NCI-H2227 treated with DMSO at 0.1 percent for 48 hours (cell line): ENCODE measurements around the gene COL25A1.

ENCODE experiments used
- DNase-seq: peaks from one replicate; lab custom pipeline; 2025; lab: John Stamatoyannopoulos, UW

The COL25A1 gene

DNA sequence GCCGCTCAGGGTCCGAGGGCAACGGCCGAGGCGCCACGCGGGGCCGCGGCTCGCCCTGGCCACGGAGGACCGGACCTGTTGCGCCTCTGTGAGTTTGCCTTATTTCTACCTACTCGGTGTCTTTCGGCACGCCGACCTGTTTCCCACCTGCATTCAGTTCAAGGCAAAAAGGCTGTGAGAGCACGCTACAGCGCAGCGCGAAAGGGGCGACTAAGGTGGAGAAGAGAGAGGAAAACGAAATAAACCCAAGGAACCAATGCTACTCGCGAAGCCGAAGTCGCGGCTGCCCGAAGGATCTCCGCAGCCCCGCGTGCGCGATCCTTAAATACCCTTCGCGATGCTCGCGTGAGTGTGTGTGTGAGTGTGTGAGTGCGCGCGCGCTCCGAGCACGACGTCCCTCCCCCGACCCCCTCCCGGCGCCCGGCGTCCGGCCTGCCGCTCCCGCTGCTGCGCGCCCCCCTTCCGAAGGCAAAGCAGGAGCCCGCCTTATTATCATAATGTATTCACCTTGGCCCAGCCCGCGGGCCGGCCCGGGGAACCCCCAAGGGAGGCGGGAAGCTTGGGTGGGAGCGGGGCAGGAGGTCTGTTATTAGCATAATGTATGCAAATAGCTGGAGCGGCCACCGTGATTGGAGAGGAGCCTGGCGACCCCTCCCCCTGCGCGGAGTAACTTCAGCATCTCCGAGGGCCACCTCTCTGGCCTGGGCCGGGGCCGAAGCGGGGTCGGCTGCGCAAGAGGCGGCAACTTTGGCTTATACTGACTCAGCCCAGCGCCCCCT lies at the start of gene COL25A1:
COL25A1 (minus strand) TSS at position 298 of the 779 bp plus-strand sequence.
- peak; percentile 74 for DNase-seq

DNA sequence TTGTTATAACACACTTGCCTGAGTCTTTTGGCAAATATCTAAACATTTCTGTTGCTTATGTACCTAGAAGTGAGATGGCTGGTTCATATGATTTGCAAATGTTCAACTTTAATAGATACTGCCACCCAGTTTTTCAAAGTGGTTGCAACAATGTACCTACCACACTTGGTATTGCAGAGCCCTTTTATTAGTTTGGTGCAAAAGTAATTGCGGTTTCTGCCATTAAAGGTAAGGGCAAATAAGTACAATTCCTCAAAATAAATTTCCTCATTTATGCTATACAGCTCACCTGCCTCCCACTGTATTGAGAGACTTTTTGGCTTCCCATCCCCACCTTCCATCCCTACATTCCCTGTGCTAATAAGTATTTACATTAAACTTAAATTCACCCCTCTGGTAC lies 47.7 kb upstream of the COL25A1 start:
- no peak for DNase-seq

GRCh38 chr4:109334129-109335105 lies 32.0 kb upstream of the COL25A1 start:
- DNase-seq, result no peak

GRCh38 chr4:109332926-109333464 lies 30.5 kb upstream of the COL25A1 start:
- no peak for DNase-seq

DNA sequence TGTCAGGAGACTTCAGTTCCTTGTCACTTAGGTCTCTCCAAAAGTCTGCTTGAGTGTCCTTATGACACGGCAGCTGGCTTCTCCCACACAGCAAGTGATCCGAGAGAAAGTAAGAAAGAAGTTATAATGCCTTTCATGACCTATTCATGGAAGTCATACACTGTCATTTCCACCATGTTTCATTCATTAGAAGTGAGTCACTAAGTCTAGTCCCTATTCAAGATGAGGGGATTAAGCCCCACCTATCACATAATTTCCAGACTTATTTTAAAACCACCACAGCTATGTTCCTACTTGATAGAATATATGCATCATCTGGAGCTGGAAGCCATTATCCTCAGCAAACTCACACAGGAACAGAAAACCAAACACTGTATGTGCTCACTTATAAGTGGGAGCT lies 25.2 kb upstream of the COL25A1 start:
- DNase-seq, result no peak

GRCh38 chr4:109325698-109326097 lies 23.2 kb upstream of the COL25A1 start:
- DNase-seq, result no peak

GRCh38 chr4:109323348-109323747 lies 20.9 kb upstream of the COL25A1 start:
- DNase-seq, result no peak

GRCh38 chr4:109321232-109321631 lies 18.8 kb upstream of the COL25A1 start:
- DNase-seq, result no peak

DNA sequence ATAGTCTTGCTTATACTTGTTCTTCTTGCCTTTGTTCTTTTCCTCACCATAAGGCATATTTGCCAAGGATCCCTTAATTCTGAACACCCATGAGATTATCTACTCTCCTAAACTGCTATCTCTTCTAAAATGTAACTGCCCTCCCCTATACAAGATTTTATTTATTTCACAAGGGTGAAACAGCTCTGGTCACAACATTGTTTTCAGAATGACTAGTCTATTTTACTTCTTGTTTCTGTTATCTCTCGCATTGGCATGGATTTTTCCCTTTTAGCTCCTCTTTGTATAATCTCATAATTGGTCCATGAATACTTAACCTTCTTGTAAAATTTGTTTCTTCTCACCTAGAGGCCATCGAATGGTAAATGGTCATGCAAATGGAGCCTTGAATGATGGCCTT lies 17.2 kb upstream of the COL25A1 start:
- no peak for DNase-seq

GRCh38 chr4:109319156-109319555 lies 16.7 kb upstream of the COL25A1 start:
- DNase-seq, result no peak

- no peak for DNase-seq
Observed at GRCh38 chr4:109315818-109316217, 13.4 kb upstream of the COL25A1 start.

- no peak for DNase-seq
Observed at GRCh38 chr4:109315341-109315740, 12.9 kb upstream of the COL25A1 start.

DNA sequence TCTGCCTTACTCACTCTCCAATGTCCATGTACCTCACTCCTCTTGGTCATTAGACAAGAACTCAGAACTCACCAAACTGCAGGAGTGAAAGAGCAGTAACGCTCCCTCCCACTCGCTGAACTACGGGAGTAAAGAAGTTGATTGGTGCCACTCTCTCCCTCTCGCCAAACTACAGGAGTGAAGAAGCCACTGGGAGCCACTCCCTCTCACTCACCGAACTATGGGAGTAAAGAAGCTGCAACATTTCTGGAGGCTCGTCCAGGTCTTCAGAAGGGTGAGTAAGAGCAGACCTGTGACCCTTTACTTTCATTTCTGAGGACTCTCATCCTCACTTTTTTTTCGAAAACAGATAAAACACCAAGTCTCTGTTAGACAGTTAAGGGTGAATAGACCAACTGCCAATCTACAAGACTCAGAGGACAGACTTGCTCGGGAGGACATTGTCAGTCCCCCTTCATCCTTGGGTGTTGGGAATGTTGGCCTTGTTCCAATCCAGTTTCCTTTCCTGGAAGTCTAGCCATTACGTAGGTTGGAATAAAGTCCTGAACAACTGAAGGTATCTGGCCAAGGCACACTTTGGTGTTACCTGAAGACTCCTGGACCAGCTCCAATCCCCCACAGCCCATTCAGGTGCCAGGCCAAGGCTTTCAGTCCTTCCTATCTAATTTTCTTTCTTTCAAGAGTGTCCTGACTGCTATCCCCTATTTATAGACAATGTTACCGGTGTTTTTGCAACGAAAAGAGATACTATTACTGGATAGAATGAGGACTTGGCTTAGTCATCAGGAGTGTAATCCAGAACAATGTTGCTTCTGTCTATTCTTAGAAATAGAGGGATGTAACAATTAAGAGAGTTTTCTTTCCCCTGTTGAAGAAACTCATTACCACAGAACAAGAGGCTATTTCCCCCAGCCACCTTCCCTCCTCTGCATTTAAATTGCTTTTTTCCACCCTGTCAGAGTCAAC lies 11.0 kb upstream of the COL25A1 start:
- no peak for DNase-seq

- DNase-seq, result no peak
Observed at GRCh38 chr4:109303140-109303496, 660 bp upstream of the COL25A1 start.

- no peak for DNase-seq
Observed at GRCh38 chr4:109301651-109302360, 652 bp downstream of the COL25A1 start.

GRCh38 chr4:109298279-109299010 lies 4.0 kb downstream of the COL25A1 start:
- no peak for DNase-seq

DNA sequence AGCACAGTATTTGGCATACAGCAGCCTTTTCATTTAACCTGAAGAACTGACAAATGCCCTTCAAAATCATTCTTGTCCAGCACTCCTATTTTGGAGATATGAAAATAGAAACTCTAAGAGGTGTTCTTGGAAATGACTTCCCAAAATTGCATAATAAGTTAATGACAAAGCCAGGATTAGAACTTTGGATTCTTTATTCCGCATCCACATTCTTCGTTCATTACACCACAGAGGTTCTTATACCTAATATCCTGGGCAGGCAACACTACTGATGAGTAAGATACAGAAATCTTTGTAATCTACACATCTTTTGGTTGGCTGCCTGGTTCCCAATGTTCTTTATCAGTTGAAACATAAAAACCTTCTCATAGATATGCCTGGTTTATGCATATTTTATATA lies 5.9 kb downstream of the COL25A1 start:
- no peak for DNase-seq

DNA sequence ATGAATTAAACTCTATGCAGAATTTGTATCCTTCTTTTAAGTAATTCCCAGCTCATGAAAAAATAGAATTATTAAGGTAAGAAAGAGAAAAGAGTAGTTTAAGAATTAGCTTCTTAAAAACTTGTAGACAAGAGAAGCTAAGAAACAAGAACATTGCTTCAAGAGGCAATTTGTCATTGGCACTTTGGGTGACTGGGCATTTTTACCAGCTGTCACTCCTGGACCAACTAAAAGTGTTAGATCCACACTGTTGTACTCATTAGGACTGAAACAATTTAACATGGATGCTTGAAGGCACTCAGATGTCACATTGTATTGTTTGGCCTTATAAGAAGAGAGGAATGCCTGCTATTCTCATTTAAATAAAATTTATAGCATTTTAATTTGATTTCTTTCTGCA lies 7.4 kb downstream of the COL25A1 start:
- no peak for DNase-seq

DNA sequence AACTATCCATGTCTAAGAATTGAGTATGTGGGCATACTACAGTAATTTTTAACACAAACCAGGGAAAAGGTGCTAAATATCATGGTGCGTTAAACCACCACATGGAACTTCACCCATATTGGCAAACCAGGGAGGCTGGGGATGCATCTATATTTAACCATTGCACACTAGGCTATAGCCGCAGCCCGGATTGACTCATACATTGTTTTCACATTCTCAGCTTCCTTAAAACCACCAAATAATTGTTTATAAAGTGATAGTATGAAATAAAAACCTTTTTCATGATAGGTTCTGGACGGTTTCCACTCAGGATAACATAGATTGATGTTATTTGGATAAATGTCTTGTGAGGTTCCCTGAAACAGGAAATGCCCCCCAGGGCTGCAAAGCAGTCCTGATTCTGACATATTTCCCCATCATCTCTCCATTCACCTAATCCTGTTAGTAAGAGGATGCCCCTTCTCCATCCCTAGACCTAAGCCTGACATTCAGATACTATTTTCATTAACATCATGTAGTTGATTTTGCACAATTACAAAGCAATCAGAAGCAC lies 7.9 kb downstream of the COL25A1 start:
- DNase-seq, result no peak

DNA sequence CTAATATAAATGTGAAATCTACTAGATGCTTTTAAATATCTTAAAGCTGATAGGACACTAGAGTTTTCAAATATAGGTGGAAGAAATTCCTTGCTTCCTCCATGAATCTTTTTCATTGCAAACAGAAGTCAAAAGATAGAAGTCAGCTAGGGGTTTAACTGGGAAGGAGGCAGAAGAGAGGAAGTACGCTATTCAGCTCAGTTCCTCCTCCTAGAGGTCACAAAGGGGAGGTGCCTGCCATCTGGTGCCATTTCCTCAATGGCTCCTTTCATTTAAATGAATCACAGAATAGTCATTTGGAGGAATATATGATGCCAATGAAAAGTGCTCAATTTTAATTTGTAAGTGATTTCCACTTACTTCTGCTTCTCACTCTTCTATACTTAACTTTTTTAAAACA lies 8.5 kb downstream of the COL25A1 start:
- no peak for DNase-seq
